PC-3 (cell line): Measurements from ENCODE around the gene C11orf91. TPM values are rescaled to one million over a fixed set of nuclear protein-coding genes. Genes with fewer than 3 reads are reported as not detected.

ENCODE experiments used
- ATAC-seq: fragments of 200-7000 bp; cut with Tn5 transposase; 2 replicates; pipeline ENCODE4 v1.9.1; 2020; ENCODE audit warnings: mild to moderate bottlenecking, moderate library complexity
- BruUV-seq: library from RNA; stranded (reverse); fragments of 400-500 nt; replicated peaks from 2 replicates; lab custom pipeline; 2021; lab: Mats Ljungman, UMichigan
- CTCF ChIA-PET: fragments of 300-600 bp; sonication (Branson Sonifier 250); formaldehyde crosslinking; loops from one replicate; lab custom pipeline; 2022; ENCODE audit warnings: antibody characterized with exemption; lab: Charles Lee
- POLR2A ChIA-PET: fragments of 300-600 bp; sonication (Branson Sonifier 250); formaldehyde crosslinking; loops from one replicate; lab custom pipeline; 2022; ENCODE audit warnings: antibody characterized with exemption; ENCODE audit not compliant: unreplicated experiment; lab: Charles Lee
- DNase-seq: peaks from one replicate; pipeline ENCODE4 v3.0.0-alpha.2; 2015
- H2AFZ ChIP-seq: fragments of 300-600 bp; sonication (generic); 2 replicates; pipeline ENCODE4 v1.6.0; 2016; ENCODE audit warnings: antibody characterized with exemption, low read length
- H3F3A ChIP-seq: fragments of 300-600 bp; sonication (generic); one replicate; pipeline ENCODE4 v1.6.0; 2017; ENCODE audit warnings: antibody characterized with exemption, low read length, control low read depth, mild to moderate bottlenecking; ENCODE audit not compliant: unreplicated experiment
- H3K27ac ChIP-seq: fragments of 300-600 bp; sonication (generic); 2 replicates; pipeline ENCODE4 v1.5.1; 2016; ENCODE audit warnings: mild to moderate bottlenecking, low read length
- H3K27me3 ChIP-seq: fragments of 300-600 bp; sonication (generic); 2 replicates; pipeline ENCODE4 v1.6.1; 2016; ENCODE audit warnings: low read length, mixed read lengths
- H3K36me3 ChIP-seq: fragments of 300-600 bp; sonication (generic); 2 replicates; pipeline ENCODE4 v1.6.1; 2016; ENCODE audit warnings: low read depth, mixed run types, low read length, mixed read lengths
- H3K4me1 ChIP-seq: fragments of 300-600 bp; sonication (generic); 2 replicates; pipeline ENCODE4 v1.5.1; 2016; ENCODE audit warnings: low read length; ENCODE audit not compliant: insufficient read depth
- H3K4me2 ChIP-seq: fragments of 300-600 bp; sonication (generic); 2 replicates; pipeline ENCODE4 v1.6.0; 2016; ENCODE audit warnings: low read length
- H3K4me3 ChIP-seq: fragments of 300-600 bp; sonication (generic); 2 replicates; pipeline ENCODE4 v1.5.1; 2016; ENCODE audit warnings: mild to moderate bottlenecking, low read length, mixed read lengths
- H3K79me2 ChIP-seq: fragments of 300-600 bp; sonication (generic); 2 replicates; pipeline ENCODE4 v1.6.1; 2017; ENCODE audit warnings: low read length, mixed read lengths
- H3K9ac ChIP-seq: fragments of 300-600 bp; sonication (generic); 2 replicates; pipeline ENCODE4 v1.6.0; 2016; ENCODE audit warnings: mild to moderate bottlenecking, low read length
- H3K9me2 ChIP-seq: fragments of 300-600 bp; sonication (generic); replicated peaks from 2 replicates; pipeline ENCODE4 v1.6.1; 2016; ENCODE audit warnings: mixed run types, low read length, mixed read lengths
- H3K9me3 ChIP-seq: fragments of 300-600 bp; sonication (generic); 2 replicates; pipeline ENCODE4 v1.6.1; 2016; ENCODE audit warnings: low read length, mixed read lengths
- H4K20me1 ChIP-seq: fragments of 300-600 bp; sonication (generic); 2 replicates; pipeline ENCODE4 v1.6.1; 2016; ENCODE audit warnings: low read length, mixed read lengths
- EZH2 ChIP-seq: fragments of 300-600 bp; sonication (generic); IDR thresholded peaks from one replicate; pipeline ENCODE4 v1.6.1; 2017; ENCODE audit warnings: antibody characterized with exemption, mild to moderate bottlenecking, low read length; ENCODE audit not compliant: unreplicated experiment
- EZH2phosphoT487 ChIP-seq: fragments of 300-600 bp; sonication (generic); IDR thresholded peaks from 2 replicates; pipeline ENCODE4 v1.6.1; 2018; ENCODE audit warnings: mild to moderate bottlenecking, antibody characterized with exemption, low read length, borderline replicate concordance
- intact Hi-C: fragments of 100-400 bp; cut with micrococcal nuclease; formaldehyde crosslinking; loops from 2 replicates; pipeline ENCODE4 v1.9.0; 2023
- total RNA-seq: library from RNA; depleted of rRNA; stranded (reverse); fragments of >200 nt; gene quantifications from 2 replicates; pipeline ENCODE4 v1.2.3, GENCODE V29; 2014; rRNA removed
- TF ChIP-seq, protein P1 (sequence below): fragments of 300-600 bp; sonication (generic); conservative IDR thresholded peaks from 2 replicates; pipeline ENCODE4 v1.5.1; 2017; ENCODE audit warnings: antibody characterized with exemption, low read depth, mild to moderate bottlenecking, low read length

C11orf91 gene
- total RNA-seq, 1 experiment from 2014 or later: not detected

DNA sequence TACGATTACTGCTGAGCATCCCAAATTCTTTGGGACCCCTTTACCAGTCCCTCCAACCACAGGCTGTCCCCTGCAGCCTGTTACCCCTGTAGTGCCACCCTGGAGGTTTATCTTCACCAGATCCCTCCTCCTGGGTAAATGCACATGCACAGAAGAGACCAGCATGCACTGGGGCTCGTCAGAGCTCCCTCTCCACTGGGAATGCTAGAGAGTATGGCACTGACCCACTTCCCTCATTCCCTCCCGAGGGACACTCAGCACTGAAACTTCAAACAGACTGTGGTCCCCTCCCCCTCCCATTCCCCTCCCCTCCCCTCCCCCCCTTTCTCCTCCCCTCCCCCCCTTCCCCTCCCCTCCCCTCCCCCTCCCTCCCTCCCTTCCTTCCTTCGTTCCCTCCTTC is 49.1 kb downstream of the C11orf91 start:
- no peaks in the 10 kb centered on the region for H3F3A ChIP-seq
- ChIA-PET CTCF (no interaction called here), POLR2A (no interaction called here)
- no peak overlapping the region for H3K27ac ChIP-seq
- no peaks in the 10 kb centered on the region for H3K9me3 ChIP-seq
- no peaks in the 10 kb centered on the region for H3K4me1 ChIP-seq
- intact Hi-C loops: no loop called here
- H3K4me3 ChIP-seq: no peak overlapping the region
- H4K20me1 ChIP-seq: no peaks in the 10 kb centered on the region
- no peaks in the 10 kb centered on the region for H3K27me3 ChIP-seq
- TF ChIP-seq, protein P1, sequence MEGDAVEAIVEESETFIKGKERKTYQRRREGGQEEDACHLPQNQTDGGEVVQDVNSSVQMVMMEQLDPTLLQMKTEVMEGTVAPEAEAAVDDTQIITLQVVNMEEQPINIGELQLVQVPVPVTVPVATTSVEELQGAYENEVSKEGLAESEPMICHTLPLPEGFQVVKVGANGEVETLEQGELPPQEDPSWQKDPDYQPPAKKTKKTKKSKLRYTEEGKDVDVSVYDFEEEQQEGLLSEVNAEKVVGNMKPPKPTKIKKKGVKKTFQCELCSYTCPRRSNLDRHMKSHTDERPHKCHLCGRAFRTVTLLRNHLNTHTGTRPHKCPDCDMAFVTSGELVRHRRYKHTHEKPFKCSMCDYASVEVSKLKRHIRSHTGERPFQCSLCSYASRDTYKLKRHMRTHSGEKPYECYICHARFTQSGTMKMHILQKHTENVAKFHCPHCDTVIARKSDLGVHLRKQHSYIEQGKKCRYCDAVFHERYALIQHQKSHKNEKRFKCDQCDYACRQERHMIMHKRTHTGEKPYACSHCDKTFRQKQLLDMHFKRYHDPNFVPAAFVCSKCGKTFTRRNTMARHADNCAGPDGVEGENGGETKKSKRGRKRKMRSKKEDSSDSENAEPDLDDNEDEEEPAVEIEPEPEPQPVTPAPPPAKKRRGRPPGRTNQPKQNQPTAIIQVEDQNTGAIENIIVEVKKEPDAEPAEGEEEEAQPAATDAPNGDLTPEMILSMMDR: no peak
- TF ChIP-seq EZH2phosphoT487: no peak
- no peak for TF ChIP-seq EZH2
- no TSS peak for BruUV-seq
- no peak overlapping the region for H3K9ac ChIP-seq
- ATAC-seq (no peak), DNase-seq (no peak)
- no peak overlapping the region for H2AFZ ChIP-seq
- no peaks in the 10 kb centered on the region for H3K79me2 ChIP-seq
- no peak overlapping the region for H3K4me2 ChIP-seq
- H3K36me3 ChIP-seq: no peaks in the 10 kb centered on the region
- no peaks in the 10 kb centered on the region for H3K9me2 ChIP-seq

DNA sequence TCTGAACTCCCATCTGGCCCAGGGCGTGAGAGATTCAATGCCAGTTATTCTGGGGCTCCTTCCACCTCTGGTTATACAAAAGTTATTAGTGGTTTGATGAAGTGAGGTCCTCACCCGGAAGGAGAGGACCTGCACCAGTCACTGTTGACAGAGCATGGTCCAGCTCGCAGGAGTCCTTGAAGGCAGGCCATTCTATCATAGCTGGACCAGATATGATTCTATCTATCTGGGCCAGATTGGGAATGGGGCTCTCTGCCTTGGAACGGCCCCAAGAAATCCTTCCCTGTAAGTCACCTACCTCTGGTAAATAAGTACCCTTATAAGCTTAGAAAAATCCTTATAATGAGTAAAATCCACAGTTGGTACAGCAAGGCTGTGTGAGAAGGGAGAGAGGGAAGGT is 50.7 kb downstream of the C11orf91 start:
- Histone ChIP-seq H3K4me3 (no peak overlapping the region), H2AFZ (no peak overlapping the region), H3F3A (no peaks in the 10 kb centered on the region), H3K27ac (no peak overlapping the region), H3K9me3 (no peaks in the 10 kb centered on the region), H3K4me1 (no peaks in the 10 kb centered on the region), H3K36me3 (no peaks in the 10 kb centered on the region), H3K27me3 (no peaks in the 10 kb centered on the region), H3K9me2 (no peaks in the 10 kb centered on the region), H3K79me2 (no peaks in the 10 kb centered on the region), H3K9ac (no peak overlapping the region), H4K20me1 (no peaks in the 10 kb centered on the region), H3K4me2 (no peak overlapping the region)
- DNase-seq (no peak), ATAC-seq (no peak)
- TF ChIP-seq EZH2phosphoT487 (no peak), EZH2 (no peak)
- TF ChIP-seq, protein P1: no peak
- no TSS peak for BruUV-seq
- CTCF ChIA-PET: no interaction called here
- intact Hi-C loops: no loop called here
- POLR2A ChIA-PET: no interaction called here

Other genes with a start within 250 kb of the C11orf91 start
- gene CD59, start 35.6 kb upstream of the C11orf91 start, total RNA-seq: 134 and 170 TPM in 2 replicates
- 20.2 and 22.5 TPM in 2 replicates for gene FBXO3, start 73.7 kb upstream of the C11orf91 start, total RNA-seq
- 0.23 and 0.51 TPM in 2 replicates for gene LMO2, start 191.2 kb upstream of the C11orf91 start, total RNA-seq